Measurements from ENCODE around the gene GNRHR.

GNRHR gene

DNA sequence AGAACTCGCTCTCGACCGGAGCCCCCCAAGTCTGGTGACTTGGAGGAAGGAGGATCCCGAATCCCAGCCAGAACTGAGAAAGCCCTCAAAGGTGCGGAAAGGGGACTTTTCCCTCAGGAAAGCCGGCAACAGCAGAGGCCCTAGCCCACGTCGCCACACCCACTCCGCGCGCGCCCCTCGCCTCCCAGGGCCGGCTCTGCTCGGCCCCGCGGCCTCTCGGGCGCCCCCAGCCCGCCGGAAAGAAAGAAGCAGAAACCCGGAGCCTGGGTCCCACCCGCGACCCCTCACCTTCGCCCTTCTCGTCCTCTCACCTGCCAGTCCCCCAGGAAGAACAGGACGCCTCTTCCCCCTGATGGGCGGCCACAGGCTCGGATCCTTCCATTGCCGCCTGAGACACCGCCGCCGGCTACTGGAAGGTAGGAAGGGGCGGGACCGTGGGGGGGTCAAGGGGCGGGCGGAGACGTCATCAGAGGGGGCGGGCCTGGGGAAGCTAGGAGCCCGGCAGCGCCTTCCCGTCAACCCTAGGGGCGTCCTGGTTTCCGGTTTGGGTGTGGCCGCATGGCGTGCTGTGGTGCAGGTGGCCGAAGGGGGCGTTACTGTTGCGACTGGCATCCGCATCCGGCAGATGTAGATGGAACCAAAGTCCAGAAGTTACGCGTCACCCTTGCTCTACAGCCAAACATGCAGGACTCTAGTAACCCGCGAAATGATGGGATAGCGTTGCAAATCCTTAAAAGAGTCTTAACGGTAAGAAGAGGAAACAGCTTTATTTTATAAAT is 53.3 kb downstream of the GNRHR start, which contains the start of gene UBA6:
UBA6 (minus strand) TSS at position 418 of the 779 bp plus-strand sequence; CDS start at position 382, 36 bp downstream.
- DNase-seq (ENCODE audit: low read depth in 3 of 3, low spot score in 1 of 3): peak; percentile 85 to 89 (median 87)

DNA sequence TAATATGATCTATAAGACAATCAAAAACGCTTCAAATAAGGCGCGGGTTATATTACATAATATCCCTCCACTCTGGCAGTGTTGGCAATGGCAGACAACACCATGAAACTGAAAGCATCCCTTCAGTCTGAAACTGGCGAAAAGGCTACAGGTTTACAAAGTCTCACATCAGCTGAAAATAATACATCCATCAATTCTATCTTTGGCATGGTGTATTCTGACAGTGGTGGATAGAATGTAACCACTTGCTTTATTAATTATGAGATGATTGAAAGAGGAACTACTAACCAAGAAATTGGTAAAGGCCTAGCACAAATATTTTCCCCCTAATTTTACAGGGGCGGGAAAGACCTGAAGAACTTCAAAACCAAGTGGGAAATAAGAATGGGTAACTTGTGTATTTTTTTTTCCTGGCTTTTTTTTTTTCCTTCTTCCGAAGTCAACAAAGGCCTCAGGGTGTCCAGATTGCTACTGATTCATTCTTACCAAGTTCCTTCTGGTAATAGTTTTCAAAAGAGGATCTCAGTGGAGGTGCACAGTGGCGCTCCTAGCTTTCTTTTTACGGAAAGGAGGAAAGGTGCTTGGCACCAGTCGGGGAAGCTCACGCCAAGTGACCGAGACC is 54.0 kb downstream of the GNRHR start:
- DNase-seq (ENCODE audit: low read depth in 3 of 3, low spot score in 1 of 3): no peak

DNA sequence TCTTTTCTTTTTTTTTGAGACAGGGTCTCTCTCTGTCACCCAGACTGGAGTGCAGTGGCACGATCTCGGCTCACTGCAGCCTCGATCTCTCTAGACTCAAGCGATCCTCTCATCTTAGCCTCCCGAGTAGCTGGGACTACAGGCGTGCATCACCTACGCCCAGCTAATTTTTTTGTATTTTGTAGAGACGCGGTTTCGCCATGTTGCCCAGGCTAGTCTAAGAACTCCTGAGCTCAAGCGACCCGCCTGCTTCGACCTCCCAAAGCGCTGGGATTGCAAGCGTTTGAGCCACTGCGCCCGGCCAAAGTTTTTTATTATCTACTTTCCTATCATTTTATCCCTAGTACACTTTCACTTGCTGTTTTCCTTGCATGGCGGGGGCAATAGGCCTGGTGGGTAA is 54.6 kb downstream of the GNRHR start:
- DNase-seq (ENCODE audit: low read depth in 3 of 3, low spot score in 1 of 3): no peak

DNA sequence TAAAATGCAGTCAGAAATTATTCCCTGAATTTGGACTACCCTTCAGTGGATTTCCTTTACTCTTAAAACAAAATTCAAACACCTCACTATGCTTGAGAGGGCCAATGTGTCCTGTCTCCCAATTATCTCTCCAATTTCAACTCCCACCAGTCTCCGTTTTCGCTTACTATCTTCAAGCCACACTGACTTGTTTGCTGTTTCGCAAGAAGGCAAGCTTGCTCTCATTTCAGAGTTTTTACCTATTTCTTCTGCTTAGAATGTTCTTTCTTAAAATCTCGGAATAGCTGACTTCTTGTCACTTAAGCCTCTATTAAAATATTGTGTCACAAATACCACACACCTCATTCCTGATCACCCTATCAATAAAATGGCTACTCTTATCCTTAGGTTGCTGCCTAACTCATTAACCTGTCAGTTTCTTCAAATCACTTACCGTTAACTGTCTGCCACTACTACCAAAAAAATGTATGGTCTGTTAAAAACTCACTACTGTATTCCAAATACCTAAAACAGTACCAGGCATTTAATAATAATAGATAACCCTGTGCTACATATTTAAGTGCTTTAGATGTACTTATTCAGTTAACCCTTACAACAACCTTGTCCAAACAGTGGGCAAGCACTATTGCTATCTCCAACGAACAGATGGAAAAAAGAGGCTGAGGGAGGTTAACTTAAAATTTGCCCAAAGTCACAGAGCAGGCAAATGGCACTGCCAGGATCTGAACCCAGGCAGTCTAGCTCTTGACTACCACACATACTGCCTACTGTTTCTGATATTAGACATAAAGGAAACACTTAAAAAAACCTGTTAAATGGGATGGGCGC is 56.1 kb downstream of the GNRHR start:
- no peak for DNase-seq (ENCODE audit: low read depth in 3 of 3, low spot score in 1 of 3)

DNA sequence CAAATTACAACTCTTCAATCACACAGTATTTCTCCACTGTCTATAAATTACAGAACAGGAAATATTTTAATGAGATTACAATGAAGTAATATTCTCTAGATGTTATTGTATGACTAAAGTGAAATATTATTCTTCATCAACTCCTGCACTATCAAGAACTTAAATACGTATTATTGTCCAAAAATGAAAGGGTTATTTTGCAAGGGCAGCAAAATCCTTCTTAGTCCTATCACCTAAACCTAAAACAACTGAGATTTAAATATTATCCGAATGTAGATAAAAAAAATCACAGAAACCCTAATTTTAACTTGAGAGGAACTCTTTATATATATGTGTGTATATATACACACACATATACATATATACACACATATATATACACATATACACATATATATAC is 58.1 kb downstream of the GNRHR start:
- DNase-seq (ENCODE audit: low read depth in 3 of 3, low spot score in 1 of 3): no peak

DNA sequence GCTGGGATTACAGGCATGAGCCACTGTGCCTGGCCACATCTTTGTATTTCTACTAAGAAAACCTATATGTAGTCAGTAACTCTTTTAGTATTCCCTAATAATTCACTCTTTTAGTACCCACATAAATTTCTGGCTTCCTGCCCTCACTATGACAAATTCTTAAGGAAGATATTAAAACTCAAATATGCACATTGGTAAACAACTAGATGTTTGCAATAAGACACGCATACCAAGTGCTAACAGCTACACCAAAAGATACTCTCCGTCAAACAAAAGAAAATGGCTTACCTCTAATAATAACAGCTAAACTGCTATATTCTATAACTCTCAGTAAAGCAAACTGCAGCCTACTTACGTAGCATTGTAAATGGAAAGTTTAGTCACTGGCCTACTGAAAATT is 59.5 kb downstream of the GNRHR start:
- DNase-seq (ENCODE audit: low read depth in 3 of 3, low spot score in 1 of 3): no peak

DNA sequence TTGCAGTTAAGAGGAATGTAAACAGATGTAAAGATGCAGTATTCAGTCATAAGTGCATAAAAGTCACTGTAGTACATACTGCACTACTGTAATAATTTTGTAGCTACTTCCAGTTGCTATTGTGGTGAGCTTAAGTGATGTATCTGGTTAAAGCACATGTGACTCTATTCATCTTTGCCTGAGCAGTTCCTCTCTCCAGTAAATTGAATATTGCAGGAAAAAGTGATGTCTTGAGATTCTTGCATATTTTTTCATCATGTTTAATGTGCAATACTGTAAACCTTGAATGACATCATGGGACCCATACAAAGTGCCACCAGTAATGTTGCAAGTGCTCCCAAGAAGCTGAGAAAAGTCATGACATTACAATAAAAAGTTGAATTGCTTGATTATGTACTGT is 62.9 kb downstream of the GNRHR start:
- DNase-seq (ENCODE audit: low read depth in 3 of 3, low spot score in 1 of 3): no peak

Data from stimulated activated CD4-positive, alpha-beta T cell treated with anti-CD3 and anti-CD28 coated beads, TNF-alpha, amount 100 ng/mL, for 1 hour (primary cell).